Measurements from ENCODE around the gene HAL. TPM values are rescaled to one million over a fixed set of nuclear protein-coding genes. Genes with fewer than 3 reads are reported as not detected.

The HAL gene
- total and polyA plus RNA-seq, 2 of the 8 experiments (the other 6 are each of a cell fraction or from before 2014, with no cell fraction given): 0.12 to 0.17 TPM

GRCh38 chr12:95944108-95944704 lies 51.9 kb downstream of the HAL start:
- Histone ChIP-seq H4K20me1 (replicated peaks in 1 of 2; ENCODE audit: control insufficient read depth in 1 of 2, insufficient read depth in 2 of 2, low read length in 2 of 2) (no peaks in the 10 kb centered on the region), H2AFZ (ENCODE audit: low read length) (no peak overlapping the region), H3K23ac (ENCODE audit: insufficient read length) (no peak overlapping the region), H2BK5ac (ENCODE audit: low read depth, low read length) (no peak overlapping the region), H3K4me1 (replicated peaks in 1 of 4; ENCODE audit: control insufficient read depth in 3 of 4, insufficient read depth in 4 of 4, low read length in 3 of 4) (peaks cover 0 to 4% (median under 1%) of the 10 kb centered on the region in 4 experiments; a peak in 3 of 7 replicates), H2BK120ac (replicated peaks; ENCODE audit: low read depth, low read length) (no peak overlapping the region), H3K4me3 (ENCODE audit: extremely low read depth in 1 of 4, insufficient read depth in 2 of 4, low read depth in 3 of 4, low read length in 4 of 4) (peak overlapping the region in 1 of 4 experiments; percentile 79; a peak in 2 of 8 replicates), H3K4me2 (ENCODE audit: insufficient read depth in 1 of 2, low read depth in 2 of 2, low read length in 2 of 2) (peak overlapping the region in 1 of 2 experiments; percentile 70; a peak in 2 of 4 replicates), H3K36me3 (ENCODE audit: control insufficient read depth in 2 of 4, insufficient read depth in 4 of 4, low read length in 3 of 4) (no peaks in the 10 kb centered on the region), H3K9me3 (ENCODE audit: insufficient read depth in 2 of 2, low read depth in 1 of 2, low read length in 1 of 2) (no peaks in the 10 kb centered on the region), H3K18ac (ENCODE audit: extremely low read depth, low read length) (no peak overlapping the region), H3K23me2 (ENCODE audit: low read depth, low read length) (peaks cover 8% of the 10 kb centered on the region; the same call in 1 of the 2 replicates), H3K27ac (ENCODE audit: low read depth, low read length) (no peak overlapping the region), H2BK12ac (ENCODE audit: low read depth, low read length) (no peak overlapping the region), H4K5ac (ENCODE audit: insufficient read length, low read depth, low read length) (no peak overlapping the region), H4K8ac (ENCODE audit: extremely low read depth, insufficient read depth, low read length) (no peak overlapping the region), H2AK5ac (ENCODE audit: low read depth, low read length) (no peak overlapping the region), H3K56ac (replicated peaks; ENCODE audit: insufficient read length, low read depth, low read length) (no peak overlapping the region), H3K4ac (replicated peaks; ENCODE audit: insufficient read length, low read depth, low read length) (no peak overlapping the region), H2BK15ac (ENCODE audit: low read length) (no peak overlapping the region), H4K91ac (replicated peaks; ENCODE audit: insufficient read length, low read length) (no peak overlapping the region), H2BK20ac (ENCODE audit: low read length) (no peak overlapping the region), H3K27me3 (replicated peaks in 1 of 4; ENCODE audit: control insufficient read depth in 3 of 4, extremely low read depth in 1 of 4, insufficient read depth in 3 of 4, low read length in 3 of 4) (peaks cover 0 to 11% (median 10%) of the 10 kb centered on the region in 4 experiments; a peak in 5 of 7 replicates), H3K9ac (replicated peaks in 1 of 4; ENCODE audit: extremely low read depth in 1 of 4, low read depth in 3 of 4, low read length in 3 of 4) (no peak overlapping the region), H3K79me2 (ENCODE audit: control insufficient read depth in 1 of 2, insufficient read depth in 2 of 2, low read length in 2 of 2) (no peaks in the 10 kb centered on the region), H3K79me1 (ENCODE audit: low read depth, low read length) (no peaks in the 10 kb centered on the region), H3K14ac (ENCODE audit: insufficient read length) (no peak overlapping the region)
- FAIRE-seq (no peak), DNase-seq (ENCODE audit: low read depth in 1 of 2, low spot score in 2 of 2) (no peak)
- ChIA-PET CTCF (ENCODE audit: partially characterized antibody) (interaction anchor here (0.6 to 10.1 kb wide), 11 partner anchors 13 to 366 kb away, joined by 3 to 123 read pairs (median 3); no protein-coding TSS in a partner anchor), POLR2A (ENCODE audit: partially characterized antibody) (interaction anchor here (1.2 to 1.7 kb wide), 3 partner anchors 7 to 12 kb away, joined by 5 to 8 read pairs (median 8); no protein-coding TSS in a partner anchor)
- 86% methylated on average over 10 of the region's 10 CpGs; no CpG with 5 or more reads in 1 of the 2 experiments for WGBS, 2 experiments (ENCODE audit: extremely low coverage in 1 of 2, insufficient coverage in 1 of 2, insufficient read length in 1 of 2, insufficient replicate concordance in 2 of 2, low coverage in 1 of 2, low lambda C conversion rate in 2 of 2, missing lambda C conversion rate in 1 of 2)
- TF ChIP-seq YY1 (IDR thresholded peaks at IDR 0.05; ENCODE audit: low read depth, low read length) (no peak), FOSL1 (IDR thresholded peaks at IDR 0.05; ENCODE audit: insufficient read depth, low read depth, low read length) (no peak), RBBP5 (IDR thresholded peaks at IDR 0.05; ENCODE audit: borderline replicate concordance, low read depth, low read length) (no peak)
